Retinal pigment epithelial cell (primary cell): ENCODE data around the gene MBD3L2.
"Not testable (repeated sequence)": the region's sequence is repeated elsewhere in the genome, so short reads cannot be mapped to it uniquely, and the experiment has no call there.

Experiments
- DNase-seq: peaks from one replicate; pipeline ENCODE4 v3.0.0-alpha.2; 2010; ENCODE audit warnings: low read depth
- H3K4me3 ChIP-seq: 2 replicates; pipeline ENCODE4 v1.5.1; 2011; ENCODE audit warnings: mild to moderate bottlenecking, low read length, control low read depth, moderate library complexity
- TF ChIP-seq, protein P1 (sequence below): conservative IDR thresholded peaks from 2 replicates; pipeline ENCODE4 v1.5.1; 2011; ENCODE audit warnings: low read depth, low read length, control low read depth, inconsistent platforms

Gene MBD3L2

DNA sequence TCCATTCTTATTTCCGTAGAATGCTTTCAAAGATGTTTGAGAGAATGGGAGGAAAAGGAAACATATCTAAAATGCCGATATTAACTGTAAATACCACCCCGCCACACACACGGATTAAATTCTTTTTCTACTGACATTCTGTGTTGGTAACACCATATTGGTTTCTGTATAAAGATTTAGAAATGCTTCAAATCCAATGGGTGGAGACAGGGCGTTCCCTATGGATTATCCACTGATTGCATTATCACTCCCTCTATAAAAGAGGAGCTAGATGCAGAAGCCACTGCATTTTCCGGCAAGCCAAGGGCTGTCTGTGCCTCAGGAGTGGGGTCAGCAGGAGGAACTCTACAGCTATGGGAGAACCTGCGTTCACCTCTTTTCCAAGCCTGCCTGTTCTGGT is at the start of gene MBD3L2:
MBD3L2 (plus strand) TSS at position 301 of the 400 bp plus-strand sequence; CDS start at position 354, 53 bp downstream.
- DNase-seq, H3K4me3 ChIP-seq: not testable (repeated sequence)

DNA sequence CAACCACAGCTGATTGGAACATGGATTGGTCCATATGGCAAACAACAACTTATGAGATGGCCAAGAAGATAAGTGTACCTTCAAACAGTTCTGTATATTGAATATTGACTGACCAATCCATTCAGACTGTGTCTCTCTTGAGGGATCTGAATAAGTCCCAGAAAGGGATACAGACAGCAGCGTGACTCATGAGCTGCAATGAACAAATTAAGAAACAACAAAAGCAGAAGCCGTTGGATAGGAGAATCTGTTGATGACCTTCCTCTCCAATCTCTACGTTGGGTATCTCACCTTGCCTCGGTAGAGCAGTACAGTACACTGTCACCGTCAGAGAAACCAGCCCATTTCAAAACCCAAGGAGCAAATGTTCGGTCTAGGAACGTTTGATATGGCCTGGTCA is 49.2 kb upstream of the MBD3L2 start:
- TF ChIP-seq, protein P1, sequence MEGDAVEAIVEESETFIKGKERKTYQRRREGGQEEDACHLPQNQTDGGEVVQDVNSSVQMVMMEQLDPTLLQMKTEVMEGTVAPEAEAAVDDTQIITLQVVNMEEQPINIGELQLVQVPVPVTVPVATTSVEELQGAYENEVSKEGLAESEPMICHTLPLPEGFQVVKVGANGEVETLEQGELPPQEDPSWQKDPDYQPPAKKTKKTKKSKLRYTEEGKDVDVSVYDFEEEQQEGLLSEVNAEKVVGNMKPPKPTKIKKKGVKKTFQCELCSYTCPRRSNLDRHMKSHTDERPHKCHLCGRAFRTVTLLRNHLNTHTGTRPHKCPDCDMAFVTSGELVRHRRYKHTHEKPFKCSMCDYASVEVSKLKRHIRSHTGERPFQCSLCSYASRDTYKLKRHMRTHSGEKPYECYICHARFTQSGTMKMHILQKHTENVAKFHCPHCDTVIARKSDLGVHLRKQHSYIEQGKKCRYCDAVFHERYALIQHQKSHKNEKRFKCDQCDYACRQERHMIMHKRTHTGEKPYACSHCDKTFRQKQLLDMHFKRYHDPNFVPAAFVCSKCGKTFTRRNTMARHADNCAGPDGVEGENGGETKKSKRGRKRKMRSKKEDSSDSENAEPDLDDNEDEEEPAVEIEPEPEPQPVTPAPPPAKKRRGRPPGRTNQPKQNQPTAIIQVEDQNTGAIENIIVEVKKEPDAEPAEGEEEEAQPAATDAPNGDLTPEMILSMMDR, result no peak
- no peak for DNase-seq
- no peak overlapping the region for H3K4me3 ChIP-seq

DNA sequence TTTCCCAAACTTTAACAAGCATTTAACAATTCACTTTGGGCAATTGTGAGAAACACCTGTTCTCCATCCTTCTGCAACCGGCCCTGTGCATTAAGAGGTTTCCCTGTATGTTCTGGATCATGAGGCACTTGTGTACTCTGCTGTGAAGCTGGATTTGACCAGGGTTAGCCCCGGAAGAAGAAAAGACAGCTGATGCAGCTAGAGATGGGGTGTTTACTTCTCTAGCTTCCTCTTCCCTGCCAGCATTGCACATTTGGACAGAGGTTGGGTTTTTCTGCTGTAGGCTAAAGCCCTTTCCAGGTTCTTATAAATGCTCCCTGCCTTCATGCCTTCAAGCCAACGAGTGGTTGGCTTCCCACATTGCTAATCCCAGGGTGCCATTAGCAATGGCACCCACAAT is 48.8 kb upstream of the MBD3L2 start:
- DNase-seq, result no peak
- TF ChIP-seq, protein P1, result no peak
- no peak overlapping the region for H3K4me3 ChIP-seq

DNA sequence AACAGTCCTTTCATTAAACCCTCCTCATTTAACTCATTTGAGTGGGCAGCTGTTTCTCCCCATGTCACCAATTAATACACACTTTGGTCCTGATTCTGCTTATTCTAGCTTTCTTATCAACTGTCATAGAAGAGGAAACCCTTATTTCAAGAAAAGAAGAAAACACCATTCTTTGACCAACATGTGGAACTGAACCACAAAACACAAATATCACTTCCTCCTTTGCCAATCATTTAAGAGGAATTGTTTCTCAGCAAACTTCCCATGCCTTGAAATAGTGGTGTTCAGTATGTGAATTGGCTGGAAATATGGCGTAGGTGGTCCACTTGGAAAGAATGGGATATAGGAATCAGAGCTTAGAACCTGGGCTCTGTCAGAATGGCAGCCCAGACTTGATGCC is 48.3 kb upstream of the MBD3L2 start:
- TF ChIP-seq, protein P1, result no peak
- H3K4me3 ChIP-seq, result no peak overlapping the region
- DNase-seq, result no peak

DNA sequence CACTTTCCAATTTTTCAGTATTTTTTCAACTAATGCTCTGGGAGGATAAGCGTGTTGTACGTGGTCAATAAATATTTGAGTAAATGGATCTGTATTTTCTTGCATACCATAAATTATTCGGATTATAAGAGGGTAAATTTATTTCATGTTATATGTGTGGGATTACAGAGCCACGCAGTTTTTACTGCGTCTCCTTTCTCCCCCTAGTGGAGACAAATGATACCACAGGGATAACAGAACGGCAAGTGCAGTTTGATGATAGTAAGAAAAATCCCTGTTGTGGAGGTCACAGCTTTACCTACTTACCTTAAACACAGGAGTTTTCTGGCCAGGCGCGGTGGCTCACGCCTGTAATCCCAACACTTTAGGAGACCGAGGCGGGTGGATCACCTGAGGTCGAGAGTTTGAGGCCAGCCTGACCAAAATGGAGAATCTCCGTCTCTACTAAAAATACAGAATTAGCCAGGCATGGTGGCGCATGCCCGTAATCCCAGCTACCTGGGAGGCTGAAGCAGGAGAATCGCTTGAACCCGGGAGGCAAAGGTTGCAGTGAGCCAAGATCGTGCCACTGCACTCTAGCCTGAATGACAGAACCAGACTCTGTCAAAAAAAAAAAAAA is 44.7 kb upstream of the MBD3L2 start:
- H3K4me3 ChIP-seq, result no peak overlapping the region
- TF ChIP-seq, protein P1, result peak; percentile 77
- peak; percentile 5 for DNase-seq

DNA sequence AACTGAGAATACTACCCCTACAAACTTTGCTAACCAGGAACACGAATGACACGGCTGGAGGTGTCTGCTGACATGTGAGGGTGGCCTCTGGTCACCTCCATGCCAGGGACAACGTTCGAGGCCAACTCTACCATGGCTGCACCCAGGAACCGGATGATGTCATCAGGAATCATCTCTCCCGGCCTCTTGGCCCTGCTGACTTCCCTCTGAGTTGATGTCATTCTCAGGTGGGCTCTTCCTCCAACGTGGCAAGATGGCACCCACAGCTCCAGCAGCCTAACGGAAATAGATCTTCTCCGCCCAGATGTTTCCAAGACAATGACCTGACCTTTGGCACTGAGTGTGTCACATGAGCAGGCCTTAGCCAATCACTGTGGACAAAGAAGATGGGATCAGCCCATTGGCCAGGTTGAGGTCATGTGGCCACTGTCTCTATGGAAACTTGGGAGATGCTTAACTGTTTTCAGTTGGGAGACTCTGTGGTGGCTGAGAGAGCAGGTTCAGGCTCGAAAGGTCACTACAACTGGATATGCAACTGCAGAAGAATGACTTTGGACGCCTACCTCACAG is 42.9 kb upstream of the MBD3L2 start:
- H3K4me3 ChIP-seq, result no peak overlapping the region
- no peak for DNase-seq
- TF ChIP-seq, protein P1, result no peak

DNA sequence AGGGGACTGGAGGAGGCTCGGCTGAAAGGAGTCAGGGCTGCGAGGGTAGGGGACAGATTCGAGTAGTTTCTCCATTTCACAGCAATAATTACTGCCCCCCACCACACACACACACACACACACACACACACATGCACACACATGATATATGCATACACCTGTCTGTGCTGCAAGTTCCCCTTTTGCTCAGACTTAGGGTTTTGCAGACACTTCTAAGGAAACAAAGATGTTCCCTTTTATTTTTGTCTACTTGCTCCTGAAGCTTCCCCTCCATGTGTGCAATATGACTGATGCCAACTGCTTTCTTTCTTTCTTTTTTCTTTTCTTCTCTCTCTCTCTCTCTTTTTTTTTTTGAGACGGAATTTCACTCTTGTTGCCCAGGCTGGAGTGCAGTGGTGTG is 41.3 kb upstream of the MBD3L2 start:
- H3K4me3 ChIP-seq, result no peak overlapping the region
- no peak for DNase-seq
- TF ChIP-seq, protein P1, result no peak
